GM18870 (cell line): ENCODE results near the gene ACSBG1.
"Not testable (repeated sequence)": the region's sequence is repeated elsewhere in the genome, so short reads cannot be mapped to it uniquely, and the experiment has no call there.

Experiments used
- ATAC-seq: cut with Tn5 transposase; IDR thresholded peaks from one replicate; pipeline ENCODE4 v1.9.1; 2021; ENCODE audit warnings: moderate library complexity; ENCODE audit not compliant: unreplicated experiment

ACSBG1 gene

DNA sequence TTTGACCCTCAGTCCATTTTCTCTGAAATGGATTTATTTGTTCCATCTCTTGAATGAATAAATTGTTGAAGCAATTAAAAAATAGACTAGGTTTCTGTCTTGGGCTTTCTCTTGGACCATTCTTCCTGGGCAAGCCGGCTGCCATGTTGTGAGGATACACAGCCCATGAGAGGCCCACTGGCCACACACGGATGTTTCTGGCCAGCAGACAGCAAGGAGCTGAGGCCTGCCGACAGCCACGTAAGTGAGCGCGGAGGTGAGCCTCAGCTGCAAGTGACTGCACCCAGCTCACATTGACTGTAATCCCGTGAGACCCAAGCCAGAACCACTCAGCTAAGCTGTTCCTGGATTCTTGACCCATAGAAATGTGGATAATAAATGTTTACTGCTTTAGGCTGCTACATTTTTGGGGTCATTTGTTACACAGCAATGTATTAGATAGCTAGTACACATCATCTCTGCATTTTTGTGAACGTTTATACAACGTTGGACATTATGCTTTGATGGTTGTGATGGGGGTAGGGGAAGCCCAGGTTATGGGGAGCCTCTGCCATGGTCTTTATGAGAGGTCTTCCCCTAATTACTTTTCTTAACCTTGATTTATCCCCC, 62.4 kb downstream of the ACSBG1 start:
- no peak for ATAC-seq

DNA sequence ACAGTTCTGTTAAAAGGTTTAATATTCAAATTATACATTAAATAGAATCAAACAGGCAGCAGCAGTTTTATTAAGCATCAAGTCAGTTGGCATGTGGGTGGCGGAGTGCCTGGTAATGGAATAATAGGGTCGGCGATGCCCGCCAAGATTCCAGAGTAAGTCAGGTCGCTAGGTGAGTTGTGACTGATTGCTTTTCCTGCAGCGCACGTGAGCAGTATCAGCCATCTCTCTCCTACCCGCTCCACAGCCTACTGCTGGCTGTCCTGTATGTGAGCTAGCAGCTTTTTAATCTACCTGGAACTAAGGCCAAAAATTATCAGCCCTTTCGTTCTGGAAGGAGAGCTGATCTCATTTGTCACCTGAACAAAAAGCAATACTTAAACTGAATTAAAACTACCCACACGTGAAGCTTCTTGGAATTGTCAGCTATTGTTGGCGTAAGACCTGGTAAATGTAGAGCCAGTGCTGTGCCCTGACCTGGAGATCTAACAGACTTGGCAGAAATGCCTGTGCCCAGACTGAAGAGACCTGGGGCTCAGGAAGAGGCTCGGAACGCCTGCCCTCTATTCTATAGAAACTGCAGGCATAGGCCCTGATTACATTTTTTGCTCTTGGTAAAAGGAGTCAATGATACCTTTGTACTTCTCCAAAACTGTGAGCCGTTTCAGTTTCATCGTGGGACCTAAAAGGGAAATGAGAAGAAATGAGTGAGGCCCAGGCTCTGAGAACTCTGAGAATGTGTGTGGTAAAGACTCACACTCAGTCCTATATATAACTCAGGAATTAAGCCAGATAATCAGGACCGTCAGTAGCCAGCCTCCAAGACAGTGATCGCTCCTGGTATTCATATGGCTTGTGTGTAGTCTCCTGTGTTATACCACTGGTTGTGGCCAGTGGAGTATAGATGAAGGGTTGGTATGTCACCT, 63.3 kb downstream of the ACSBG1 start:
- peak; percentile 51 for ATAC-seq

DNA sequence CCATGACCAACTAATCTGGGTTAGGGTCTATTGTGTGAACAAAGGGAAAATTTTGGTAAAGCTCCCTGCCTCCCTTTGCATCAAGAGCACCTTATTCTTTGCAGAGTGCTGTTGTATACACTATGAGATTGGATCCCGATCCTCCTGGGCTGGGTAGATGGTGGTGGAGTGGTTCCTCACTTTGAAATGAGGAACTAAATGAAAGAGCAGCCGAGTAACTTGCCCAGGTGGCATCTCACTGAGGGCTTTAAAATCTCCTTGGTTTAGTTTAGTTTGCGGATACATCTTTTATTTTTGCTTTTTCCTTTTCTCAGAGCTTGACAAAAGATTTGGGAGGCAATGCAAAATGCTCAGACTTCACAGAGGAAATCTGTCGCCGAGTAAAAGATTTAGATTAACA, 65.8 kb downstream of the ACSBG1 start:
- ATAC-seq, result no peak

DNA sequence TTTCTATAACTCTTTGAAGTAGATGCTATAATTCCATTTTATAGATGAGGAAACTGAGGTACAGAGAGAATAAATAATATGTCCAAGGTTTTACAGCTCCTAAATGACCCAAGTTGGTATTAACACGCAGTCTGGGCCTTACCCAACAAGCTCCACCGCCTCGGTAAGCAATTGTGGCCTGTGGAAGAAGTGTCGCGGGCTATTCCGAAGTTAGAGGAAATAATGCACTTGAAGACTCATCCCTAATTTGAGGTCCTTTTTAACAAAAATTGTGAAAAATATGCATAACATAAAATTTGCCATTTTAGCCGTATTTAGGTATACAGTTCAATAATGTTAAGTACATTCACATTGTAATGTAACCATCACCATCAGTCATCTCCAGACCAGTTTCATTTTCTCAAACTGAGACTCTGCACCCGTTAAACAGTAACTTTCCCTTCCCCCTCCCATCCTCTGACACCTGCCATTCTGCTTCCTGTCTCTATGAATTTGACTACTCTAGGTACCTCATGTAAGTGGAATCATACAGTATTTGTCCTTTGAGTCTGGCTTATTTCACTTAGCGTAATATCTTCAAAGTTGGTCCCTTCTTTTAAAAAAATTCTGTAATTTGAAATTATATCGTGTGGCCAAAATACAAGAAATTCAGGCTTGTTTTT, 67.0 kb downstream of the ACSBG1 start:
- ATAC-seq, result peak; percentile 76

DNA sequence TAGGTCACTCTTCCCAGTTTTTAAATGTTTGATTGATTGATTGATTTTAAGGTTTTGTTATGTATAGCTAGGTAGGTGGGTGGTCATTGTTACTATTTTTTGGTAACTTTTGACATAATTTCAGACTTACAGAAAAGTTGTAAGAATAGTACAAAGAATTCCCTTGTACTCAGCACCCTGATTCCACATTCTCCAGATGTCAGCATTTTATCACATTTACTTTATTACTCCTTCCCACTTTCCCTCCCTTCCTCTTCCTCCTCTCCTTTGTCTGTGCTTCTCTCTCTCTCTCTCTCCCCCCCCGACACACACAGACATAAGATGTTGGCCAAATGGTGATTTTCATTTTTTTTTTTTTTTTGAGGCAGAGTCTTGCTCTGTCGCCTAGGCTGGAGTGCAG, 70.4 kb downstream of the ACSBG1 start:
- ATAC-seq, result no peak

DNA sequence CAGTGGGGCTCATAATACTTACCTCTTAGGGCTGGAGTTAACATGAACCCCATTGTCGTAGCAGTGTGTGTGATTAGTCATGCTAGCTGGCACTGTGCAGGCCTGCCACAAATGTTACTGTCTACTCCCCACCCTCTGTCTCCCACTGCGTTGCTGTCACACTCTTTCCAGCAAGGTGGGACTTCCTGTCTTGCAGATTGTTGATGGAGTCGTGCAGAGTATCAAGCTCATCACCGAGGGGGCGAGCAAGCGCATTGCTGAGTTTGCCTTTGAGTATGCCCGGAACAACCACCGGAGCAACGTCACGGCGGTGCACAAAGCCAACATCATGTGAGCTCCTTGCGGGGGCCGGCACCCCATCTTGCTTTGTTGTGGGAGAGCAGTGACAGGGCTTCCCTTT, 72.3 kb downstream of the ACSBG1 start:
- no peak for ATAC-seq

DNA sequence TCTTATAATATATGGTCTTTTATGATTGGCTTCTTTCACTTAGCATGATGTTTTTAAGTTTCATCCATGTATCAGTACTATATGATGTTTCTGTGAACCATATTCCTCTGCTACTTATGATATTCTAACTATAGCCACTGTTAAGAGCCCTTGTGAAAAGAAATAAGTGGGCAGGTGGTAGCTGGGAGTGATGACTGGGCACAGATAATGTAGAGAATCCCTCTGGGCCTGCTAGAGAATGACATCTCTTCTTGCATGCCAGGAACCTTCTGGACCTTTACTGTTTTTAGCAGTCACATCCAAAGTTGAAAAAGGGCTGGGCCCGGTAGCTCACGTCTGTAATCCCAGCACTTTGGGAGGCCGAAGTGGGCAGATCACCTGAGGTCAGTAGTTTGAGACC, 75.0 kb downstream of the ACSBG1 start:
- ATAC-seq, result no peak

DNA sequence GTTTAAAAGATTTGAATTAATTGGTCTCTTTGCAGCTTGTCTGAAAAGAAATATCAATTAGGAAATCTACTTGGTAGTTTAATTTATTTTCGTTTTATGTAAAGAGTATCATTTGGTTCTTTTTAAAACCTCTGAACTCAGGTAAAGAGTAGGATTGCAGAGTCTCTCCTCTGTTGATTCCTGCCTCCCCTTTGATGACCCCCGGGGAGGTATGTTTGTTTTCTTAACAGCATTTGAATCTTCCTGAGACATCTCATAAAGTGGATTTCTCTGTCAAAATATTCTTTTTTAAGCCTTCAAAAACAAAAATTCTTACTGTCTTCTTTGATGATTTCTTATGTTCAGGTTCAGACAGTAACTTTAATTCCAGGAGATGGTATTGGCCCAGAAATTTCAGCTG, 77.2 kb downstream of the ACSBG1 start:
- no peak for ATAC-seq

DNA sequence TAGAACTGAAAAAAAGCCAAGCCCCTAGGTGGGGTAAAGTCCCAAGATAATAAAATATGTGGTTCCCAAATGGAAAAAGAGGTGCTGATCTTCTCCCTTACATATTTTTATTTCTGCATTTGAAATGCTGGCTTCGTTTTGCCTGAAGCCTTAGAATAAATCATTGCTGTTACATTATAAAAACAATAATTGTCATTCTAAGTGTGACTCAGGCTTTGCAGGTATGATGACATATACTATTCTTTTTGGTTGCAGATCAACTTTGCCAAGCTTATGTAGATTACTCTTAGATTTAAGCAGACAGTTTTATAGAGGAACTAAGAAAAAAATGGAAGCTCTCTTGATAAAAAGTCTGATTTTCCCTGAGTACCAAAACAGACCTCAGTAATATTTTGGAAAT, 77.7 kb downstream of the ACSBG1 start:
- ATAC-seq, result no peak

DNA sequence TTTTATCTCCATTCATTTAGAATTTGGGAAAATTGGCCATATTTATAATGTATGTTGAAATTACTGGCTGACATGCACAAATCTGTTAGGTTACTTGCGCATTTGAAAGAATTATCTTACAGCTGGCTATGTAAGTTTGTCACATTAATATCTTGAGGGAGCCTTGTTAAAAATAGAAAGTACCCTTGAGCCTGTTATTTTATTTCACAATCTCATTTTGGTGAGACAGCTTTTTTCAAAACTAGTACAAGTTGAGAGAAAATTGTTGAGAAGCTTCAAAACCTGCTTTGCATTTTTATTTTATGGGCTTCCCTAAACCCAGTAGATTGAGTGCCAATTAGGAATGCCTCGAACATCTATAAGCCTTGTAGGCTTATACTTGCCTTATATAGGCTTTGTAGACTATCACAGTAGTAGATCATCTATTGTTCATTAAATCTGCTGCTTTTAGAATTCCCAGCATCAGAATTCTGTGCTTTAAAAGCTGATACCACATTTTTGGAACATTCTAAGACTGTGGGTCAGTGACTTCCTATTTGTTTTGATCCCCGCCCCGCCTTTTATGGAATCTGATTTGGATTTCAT, 78.9 kb downstream of the ACSBG1 start:
- no peak for ATAC-seq

DNA sequence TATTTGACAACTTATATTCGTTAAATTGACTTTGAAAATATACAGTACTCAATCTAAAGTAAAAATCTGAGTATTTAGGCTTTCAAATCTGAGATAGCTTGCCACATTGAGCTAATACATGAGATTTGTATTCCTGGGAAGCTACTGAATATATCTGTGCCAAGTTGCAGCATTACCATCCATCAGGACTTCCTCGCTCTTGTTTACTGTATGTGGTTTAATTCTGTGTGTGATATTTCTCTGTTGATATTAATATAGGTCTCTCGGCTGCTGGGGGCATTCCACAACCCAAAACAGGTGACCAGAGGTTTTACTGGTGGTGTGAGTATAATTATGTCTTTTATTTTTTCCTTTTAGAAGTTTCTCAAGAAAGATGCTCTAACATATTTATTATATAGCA, 79.4 kb downstream of the ACSBG1 start:
- ATAC-seq, result no peak

DNA sequence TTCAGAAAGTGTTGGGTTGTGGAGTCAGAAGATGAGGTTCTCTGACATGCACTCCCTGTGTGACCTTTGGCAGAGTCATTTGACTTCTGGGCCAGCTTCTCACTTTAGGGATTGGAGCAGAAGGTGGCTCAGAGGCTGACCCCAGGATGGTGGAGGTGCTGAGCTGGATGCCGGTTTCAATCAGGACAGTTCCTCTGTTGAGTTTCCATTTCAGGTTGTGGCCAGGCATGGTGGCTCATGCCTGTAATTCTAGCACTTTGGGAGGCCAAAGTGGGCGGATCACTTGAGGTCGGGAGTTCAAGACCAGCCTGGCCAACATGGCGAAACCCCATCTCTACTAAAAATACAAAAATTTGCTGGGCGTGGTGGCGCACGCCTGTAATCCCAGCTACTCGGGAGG, 83.3 kb downstream of the ACSBG1 start:
- not testable (repeated sequence) for ATAC-seq

DNA sequence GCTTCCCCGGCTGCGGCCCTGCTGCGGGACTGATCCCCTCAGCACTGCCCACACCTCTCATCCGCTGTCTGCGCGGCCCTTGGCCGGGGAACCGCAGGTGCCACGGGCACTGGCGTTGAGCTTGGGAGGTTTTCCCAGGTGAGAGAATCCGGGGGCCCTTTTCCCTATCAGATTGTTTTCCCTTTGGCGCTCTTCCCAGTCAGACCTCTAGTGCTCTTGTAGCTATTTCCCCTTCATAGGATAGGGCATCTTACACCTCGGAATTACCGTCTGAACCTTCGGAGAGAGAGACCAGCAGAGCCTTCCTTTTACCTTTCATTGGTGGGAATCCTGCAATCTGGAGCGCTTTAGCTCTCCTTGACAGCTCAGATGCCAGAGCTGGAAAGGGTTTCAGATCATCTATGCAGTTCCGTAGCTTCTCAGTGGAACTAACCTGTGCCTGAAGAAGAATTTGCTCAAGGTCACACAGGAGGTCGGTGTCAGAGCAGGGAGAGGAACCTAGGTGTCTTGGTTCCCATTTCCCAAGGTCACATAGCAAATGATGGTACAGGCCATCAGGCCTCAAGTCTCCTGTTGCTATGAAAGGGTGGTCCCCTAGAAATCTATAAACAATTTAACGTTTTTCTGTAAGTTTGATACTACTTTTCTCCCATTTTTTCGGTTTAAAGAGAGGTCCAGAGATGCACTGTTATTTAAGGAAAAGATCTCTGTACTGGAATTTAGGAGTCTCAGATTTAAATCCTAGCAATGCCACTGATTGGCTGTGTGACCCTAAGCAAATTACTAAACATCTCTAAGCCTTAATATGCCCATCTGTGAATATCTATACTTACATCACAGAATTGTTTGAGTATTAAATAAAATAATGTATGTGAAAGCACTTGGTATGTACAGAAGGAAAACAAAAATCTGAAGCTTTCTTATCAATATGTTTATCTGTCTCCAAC, 84.3 kb downstream of the ACSBG1 start:
- ATAC-seq, result peak; percentile 22

DNA sequence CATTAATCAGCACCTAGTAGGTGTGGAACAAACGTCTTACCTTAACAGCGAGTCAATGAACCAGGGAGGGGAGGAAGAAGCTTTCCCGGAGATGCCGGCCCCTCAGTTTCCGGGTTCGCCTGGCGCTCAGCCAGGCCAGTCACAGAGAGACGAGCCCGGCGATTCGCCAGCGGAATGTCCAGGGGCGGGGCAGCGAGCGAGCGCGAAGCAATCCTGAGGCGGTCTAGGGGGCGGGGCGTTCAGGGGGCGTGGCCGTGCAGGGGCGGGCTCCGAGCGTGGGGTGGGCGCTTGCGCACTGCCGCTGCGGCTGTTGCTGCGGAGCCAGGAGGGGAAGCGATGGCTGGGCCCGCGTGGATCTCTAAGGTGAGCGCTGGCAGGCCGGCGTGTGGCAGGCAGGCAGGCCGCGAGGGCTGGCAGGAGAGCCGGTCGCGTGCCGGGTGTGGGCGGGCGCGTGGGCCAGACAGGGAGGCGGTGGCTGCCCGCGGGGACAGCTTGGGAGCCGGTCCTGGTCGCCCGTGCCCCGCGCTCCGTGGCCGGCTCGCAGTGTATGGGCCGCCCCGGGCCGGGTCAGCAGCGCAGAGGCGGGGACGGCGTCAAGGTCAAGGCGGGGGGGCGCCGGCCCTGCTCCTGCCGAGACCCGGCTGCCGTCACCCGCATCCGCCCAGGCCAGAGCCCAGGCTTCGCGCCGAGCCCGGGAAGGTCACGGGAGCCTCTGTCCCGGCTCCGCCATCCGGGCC, 85.1 kb downstream of the ACSBG1 start, which contains the start of gene IDH3A:
TSS of gene IDH3A (plus strand) at position 295 of the 737 bp plus-strand sequence. CDS start at position 337, 42 bp downstream.
- peak; percentile 56 for ATAC-seq

DNA sequence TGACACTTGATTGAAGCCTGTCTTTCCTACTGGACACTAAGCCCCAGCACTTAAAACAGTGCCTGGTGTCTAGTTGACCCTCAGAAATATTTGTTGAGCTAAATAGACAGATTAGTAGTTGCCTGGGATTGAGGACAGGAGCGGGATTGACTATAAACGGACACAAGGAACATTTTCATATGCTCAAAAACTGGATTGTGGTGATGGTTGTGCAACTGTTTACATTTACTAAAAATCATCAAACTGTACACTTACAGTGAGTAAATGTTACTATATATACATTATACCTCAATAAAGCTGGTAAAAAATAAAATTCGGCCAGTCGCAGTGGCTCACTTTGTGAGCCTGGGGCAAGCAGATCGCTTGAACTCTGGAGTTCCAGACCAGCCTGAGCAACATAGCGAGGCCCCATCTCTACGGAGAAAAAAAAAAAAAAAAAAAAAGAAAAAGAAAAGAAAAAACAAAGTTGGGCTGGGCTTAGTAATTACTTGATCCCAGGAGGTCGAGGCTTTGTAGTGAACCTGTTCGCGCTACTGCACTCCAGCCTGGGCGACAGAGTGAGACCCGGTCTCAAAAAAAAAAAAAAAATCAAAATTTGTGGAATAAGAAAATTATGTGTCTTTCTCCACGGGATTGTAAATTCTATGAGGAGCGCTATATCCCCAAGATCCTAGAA, 85.8 kb downstream of the ACSBG1 start:
- peak; percentile 16 for ATAC-seq

DNA sequence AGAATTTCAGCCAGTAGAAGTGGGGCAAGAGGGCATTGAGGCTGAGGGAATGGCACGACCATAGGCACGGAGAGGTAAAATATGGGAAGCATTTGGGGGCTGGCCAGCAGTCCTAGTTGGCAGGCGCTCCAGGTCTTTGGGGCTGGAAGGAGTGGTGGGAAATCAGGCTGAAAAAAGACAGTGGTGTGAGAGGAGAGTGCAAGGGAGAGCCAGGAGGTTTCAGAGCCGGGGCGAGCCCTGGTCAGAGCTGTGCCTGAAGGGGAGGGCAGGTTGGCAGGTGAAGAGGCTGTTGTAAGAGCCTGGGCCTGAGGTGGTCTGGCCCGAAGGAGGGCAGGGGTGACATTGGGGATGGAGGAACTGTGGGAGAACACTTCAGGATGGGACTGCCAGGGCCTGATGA, 86.8 kb downstream of the ACSBG1 start:
- no peak for ATAC-seq

DNA sequence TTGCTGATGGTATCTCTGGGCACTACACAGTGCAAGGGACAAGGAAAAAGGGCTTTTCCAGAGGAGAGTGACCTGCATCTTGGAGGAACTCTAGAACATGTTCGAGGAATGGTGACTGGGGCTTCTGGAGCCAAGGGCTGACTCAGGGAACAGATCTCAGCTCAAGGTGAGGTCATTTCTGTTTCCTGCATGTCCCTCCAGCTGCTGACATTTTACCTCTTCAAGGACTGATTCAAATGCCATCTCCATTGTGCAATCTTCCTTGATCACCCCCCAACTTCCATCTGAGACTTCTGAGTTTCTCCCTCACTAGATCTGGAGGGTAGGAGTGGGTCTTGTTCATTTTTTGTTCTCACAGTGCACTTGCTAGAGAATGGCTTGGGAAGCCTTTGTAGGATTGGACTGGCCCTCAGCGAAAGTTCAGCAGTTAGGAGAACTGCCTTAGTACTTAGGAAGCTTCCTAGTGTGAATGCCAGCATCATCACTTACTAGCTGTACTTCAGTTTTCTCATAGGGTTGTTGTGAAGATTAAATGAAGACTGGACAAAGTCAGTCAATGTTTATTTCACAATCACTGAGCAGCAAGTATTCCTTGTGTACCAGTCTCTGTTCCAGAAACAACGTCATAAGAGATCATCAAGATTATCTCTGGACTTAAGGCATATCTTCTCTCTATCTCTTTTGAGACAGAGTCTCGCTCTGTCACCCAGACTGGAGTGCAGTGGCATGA, 87.8 kb downstream of the ACSBG1 start:
- no peak for ATAC-seq

DNA sequence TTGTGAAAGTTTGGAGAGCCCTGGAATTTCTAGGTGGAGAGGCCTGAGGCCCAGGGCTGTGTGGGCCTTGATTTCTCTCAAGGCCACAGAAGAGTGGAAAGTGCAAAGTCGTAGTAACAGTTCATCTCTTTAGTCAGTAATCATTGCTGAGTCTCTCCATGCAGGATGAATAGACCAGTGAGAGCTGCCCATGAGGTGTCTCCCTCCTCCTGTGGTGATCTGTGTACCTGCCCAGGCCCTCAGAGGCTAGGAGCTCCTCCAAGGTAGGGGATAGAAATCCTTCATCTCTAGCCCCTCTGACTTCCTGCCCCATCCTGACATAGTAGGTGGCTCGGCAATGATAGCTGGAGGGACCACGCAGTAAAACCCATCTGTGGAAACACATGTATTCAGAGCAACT, 92.0 kb downstream of the ACSBG1 start:
- no peak for ATAC-seq
